H1 (cell line): ENCODE results near the gene LPAR3. TPM values are rescaled to one million over a fixed set of nuclear protein-coding genes. Genes with fewer than 3 reads are reported as not detected.

Source experiments
- CTBP2 ChIP-seq: IDR thresholded peaks from 2 replicates; pipeline ENCODE4 v1.7.0; 2011; ENCODE audit warnings: borderline replicate concordance, mild to moderate bottlenecking, moderate library complexity, mixed read lengths, low read length; ENCODE audit not compliant: insufficient read depth, insufficient read length
- EZH2 ChIP-seq: fragments of 200-600 bp; sonication (generic); IDR thresholded peaks from 2 replicates; pipeline ENCODE4 v1.7.1; 2012; ENCODE audit warnings: low read depth, mild to moderate bottlenecking, moderate library complexity, low read length, inconsistent platforms; ENCODE audit not compliant: severe bottlenecking
- SIRT6 ChIP-seq: IDR thresholded peaks from one replicate; pipeline ENCODE4 v1.7.1; 2012; ENCODE audit warnings: low read length, inconsistent platforms
- polyA plus RNA-seq, 7 experiments: library from polyadenylated mRNA; depleted of rRNA in 3 of 7; stranded (reverse) in 5 of 7; unstranded in 2 of 7; fragments of >200 nt in 5 of 7; fragments of 200-250 nt in 2 of 7; gene quantifications; 1 replicate in 5 of 7; 2 replicates in 1 of 7; 4 replicates in 1 of 7; pipeline versions ENCODE4 v1.2.1 to v1.2.3, GENCODE V29; 2011 to 2013; ENCODE audit warnings: missing spikeins in 2 of 7, mixed read lengths in 2 of 7
- total RNA-seq: library from RNA; stranded (reverse); fragmentation: NEBNext Ultra II Directional; extraction: Animal tissue kit (Norgen Biotek cat#: 25700); gene quantifications from 2 replicates; pipeline ENCODE4 v1.2.1, GENCODE V29; 2021
- TF ChIP-seq, protein P1 (sequence below): fragments of 300-600 bp; sonication (generic); IDR thresholded peaks from 2 replicates; pipeline ENCODE4 v1.7.1; 2012; ENCODE audit warnings: low read length, moderate library complexity, mild to moderate bottlenecking, inconsistent platforms; ENCODE audit not compliant: insufficient replicate concordance
- TF ChIP-seq, protein P2 (sequence below): IDR thresholded peaks from 2 replicates; pipeline ENCODE4 v1.6.1; 2012; ENCODE audit warnings: low read length, inconsistent platforms

Gene LPAR3
- total and polyA plus RNA-seq, 2 of the 8 experiments (the other 6 are each of a cell fraction or from before 2014, with no cell fraction given), result 17.1 to 25.4 TPM

DNA sequence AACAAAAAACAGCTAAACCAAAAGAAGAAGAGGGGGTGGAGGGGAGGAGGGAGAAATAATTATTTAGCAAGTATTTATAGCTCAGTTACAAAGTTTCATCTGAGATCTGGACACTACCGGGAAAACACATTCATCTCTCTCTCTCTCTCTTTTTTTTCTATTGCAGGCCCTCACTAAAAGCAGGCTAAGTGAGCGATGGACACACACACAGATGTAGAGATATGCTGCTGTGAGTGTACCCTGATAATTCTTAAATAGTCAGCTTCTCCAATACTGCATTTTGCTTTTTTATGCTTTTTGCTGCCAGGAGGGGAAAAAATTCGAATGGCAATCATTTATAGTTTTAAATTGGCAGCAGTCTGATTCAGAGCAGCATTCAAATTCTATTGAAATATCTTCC lies 65.0 kb downstream of the LPAR3 start (continued):
- TF ChIP-seq CTBP2 (no peak), EZH2 (no peak), SIRT6 (no peak)
- TF ChIP-seq, protein P1, sequence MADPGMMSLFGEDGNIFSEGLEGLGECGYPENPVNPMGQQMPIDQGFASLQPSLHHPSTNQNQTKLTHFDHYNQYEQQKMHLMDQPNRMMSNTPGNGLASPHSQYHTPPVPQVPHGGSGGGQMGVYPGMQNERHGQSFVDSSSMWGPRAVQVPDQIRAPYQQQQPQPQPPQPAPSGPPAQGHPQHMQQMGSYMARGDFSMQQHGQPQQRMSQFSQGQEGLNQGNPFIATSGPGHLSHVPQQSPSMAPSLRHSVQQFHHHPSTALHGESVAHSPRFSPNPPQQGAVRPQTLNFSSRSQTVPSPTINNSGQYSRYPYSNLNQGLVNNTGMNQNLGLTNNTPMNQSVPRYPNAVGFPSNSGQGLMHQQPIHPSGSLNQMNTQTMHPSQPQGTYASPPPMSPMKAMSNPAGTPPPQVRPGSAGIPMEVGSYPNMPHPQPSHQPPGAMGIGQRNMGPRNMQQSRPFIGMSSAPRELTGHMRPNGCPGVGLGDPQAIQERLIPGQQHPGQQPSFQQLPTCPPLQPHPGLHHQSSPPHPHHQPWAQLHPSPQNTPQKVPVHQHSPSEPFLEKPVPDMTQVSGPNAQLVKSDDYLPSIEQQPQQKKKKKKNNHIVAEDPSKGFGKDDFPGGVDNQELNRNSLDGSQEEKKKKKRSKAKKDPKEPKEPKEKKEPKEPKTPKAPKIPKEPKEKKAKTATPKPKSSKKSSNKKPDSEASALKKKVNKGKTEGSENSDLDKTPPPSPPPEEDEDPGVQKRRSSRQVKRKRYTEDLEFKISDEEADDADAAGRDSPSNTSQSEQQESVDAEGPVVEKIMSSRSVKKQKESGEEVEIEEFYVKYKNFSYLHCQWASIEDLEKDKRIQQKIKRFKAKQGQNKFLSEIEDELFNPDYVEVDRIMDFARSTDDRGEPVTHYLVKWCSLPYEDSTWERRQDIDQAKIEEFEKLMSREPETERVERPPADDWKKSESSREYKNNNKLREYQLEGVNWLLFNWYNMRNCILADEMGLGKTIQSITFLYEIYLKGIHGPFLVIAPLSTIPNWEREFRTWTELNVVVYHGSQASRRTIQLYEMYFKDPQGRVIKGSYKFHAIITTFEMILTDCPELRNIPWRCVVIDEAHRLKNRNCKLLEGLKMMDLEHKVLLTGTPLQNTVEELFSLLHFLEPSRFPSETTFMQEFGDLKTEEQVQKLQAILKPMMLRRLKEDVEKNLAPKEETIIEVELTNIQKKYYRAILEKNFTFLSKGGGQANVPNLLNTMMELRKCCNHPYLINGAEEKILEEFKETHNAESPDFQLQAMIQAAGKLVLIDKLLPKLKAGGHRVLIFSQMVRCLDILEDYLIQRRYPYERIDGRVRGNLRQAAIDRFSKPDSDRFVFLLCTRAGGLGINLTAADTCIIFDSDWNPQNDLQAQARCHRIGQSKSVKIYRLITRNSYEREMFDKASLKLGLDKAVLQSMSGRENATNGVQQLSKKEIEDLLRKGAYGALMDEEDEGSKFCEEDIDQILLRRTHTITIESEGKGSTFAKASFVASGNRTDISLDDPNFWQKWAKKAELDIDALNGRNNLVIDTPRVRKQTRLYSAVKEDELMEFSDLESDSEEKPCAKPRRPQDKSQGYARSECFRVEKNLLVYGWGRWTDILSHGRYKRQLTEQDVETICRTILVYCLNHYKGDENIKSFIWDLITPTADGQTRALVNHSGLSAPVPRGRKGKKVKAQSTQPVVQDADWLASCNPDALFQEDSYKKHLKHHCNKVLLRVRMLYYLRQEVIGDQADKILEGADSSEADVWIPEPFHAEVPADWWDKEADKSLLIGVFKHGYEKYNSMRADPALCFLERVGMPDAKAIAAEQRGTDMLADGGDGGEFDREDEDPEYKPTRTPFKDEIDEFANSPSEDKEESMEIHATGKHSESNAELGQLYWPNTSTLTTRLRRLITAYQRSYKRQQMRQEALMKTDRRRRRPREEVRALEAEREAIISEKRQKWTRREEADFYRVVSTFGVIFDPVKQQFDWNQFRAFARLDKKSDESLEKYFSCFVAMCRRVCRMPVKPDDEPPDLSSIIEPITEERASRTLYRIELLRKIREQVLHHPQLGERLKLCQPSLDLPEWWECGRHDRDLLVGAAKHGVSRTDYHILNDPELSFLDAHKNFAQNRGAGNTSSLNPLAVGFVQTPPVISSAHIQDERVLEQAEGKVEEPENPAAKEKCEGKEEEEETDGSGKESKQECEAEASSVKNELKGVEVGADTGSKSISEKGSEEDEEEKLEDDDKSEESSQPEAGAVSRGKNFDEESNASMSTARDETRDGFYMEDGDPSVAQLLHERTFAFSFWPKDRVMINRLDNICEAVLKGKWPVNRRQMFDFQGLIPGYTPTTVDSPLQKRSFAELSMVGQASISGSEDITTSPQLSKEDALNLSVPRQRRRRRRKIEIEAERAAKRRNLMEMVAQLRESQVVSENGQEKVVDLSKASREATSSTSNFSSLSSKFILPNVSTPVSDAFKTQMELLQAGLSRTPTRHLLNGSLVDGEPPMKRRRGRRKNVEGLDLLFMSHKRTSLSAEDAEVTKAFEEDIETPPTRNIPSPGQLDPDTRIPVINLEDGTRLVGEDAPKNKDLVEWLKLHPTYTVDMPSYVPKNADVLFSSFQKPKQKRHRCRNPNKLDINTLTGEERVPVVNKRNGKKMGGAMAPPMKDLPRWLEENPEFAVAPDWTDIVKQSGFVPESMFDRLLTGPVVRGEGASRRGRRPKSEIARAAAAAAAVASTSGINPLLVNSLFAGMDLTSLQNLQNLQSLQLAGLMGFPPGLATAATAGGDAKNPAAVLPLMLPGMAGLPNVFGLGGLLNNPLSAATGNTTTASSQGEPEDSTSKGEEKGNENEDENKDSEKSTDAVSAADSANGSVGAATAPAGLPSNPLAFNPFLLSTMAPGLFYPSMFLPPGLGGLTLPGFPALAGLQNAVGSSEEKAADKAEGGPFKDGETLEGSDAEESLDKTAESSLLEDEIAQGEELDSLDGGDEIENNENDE, result no peak
- TF ChIP-seq, protein P2, sequence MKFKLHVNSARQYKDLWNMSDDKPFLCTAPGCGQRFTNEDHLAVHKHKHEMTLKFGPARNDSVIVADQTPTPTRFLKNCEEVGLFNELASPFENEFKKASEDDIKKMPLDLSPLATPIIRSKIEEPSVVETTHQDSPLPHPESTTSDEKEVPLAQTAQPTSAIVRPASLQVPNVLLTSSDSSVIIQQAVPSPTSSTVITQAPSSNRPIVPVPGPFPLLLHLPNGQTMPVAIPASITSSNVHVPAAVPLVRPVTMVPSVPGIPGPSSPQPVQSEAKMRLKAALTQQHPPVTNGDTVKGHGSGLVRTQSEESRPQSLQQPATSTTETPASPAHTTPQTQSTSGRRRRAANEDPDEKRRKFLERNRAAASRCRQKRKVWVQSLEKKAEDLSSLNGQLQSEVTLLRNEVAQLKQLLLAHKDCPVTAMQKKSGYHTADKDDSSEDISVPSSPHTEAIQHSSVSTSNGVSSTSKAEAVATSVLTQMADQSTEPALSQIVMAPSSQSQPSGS, result no peak
